Adrenal gland (tissue), 5 donors: Measurements from ENCODE around the gene CD101.

Experiments used
- CTCF ChIP-seq, 6 experiments: fragments of 450-650 bp in 4 of 6; fragments of 200-600 bp in 2 of 6; sonication (generic) in 1 of 6; IDR thresholded peaks; 1 replicate in 5 of 6; 2 replicates in 1 of 6; pipeline versions ENCODE4 v1.5.1 to v1.8.0; 2016 to 2021; ENCODE audit warnings: antibody characterized with exemption in 6 of 6, mild to moderate bottlenecking in 2 of 6, moderate library complexity in 1 of 6
- POLR2A ChIP-seq, 2 donors: fragments of 450-650 bp; IDR thresholded peaks; one replicate each; pipeline ENCODE4 v1.6.1; 2017; ENCODE audit warnings: antibody characterized with exemption in 2 of 2, mild to moderate bottlenecking in 2 of 2, moderate library complexity in 1 of 2
- donor health status: DM: no; HTN: no; CAD: no.

GRCh38 chr1:116982319-116983004 lies 19.1 kb upstream of the CD101 start:
- TF ChIP-seq CTCF (IDR thresholded peaks at IDR 0.05) (no peak), POLR2A (IDR thresholded peaks at IDR 0.05) (no peak)
